C4-2B (cell line): ENCODE measurements around the gene PLCXD1.
"Not testable (repeated sequence)": the region's sequence is repeated elsewhere in the genome, so short reads cannot be mapped to it uniquely, and the experiment has no call there.

Source experiments
- CTCF ChIP-seq: fragments of 450-650 bp; conservative IDR thresholded peaks from 2 replicates; pipeline ENCODE4 v1.5.1; 2017; ENCODE audit warnings: mild to moderate bottlenecking
- ZFX ChIP-seq: fragments of 450-650 bp; IDR thresholded peaks from 2 replicates; pipeline ENCODE4 v1.6.1; 2017

GRCh38 chrX:351324-351641, 70.1 kb downstream of the PLCXD1 start:
- TF ChIP-seq CTCF, ZFX: not testable (repeated sequence)
